NT2/D1 (cell line): ENCODE results near the gene KDM4B.
"Not testable (repeated sequence)": the region's sequence is repeated elsewhere in the genome, so short reads cannot be mapped to it uniquely, and the experiment has no call there.

Experiments used
- YY1 ChIP-seq: IDR thresholded peaks from 2 replicates; pipeline ENCODE4 v1.6.1; 2011; ENCODE audit not compliant: insufficient read length, insufficient read depth
- ZNF274 ChIP-seq: IDR thresholded peaks from 2 replicates; pipeline ENCODE4 v1.6.1; 2011; ENCODE audit warnings: mild to moderate bottlenecking, low read depth, low read length

DNA sequence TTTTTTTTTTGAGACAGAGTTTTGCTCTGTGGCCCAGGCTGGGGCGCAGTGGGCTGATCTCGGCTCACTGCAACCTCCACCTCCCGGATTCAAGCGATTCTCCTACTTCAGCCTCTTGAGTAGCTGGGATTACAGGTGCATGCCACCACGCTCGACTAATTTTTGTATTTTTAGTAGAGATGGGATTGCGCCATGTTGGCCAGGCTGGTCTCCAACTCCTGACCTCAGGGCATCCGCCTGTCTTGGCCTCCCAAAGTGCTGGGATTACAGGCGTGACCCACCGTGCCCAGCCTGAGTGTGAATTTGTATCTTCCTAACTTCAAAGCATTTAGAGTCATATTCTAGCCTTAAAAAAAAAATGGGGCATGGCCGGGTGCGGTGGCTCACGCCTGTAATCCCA is 6.7 kb downstream of the KDM4B start:
- not testable (repeated sequence) for TF ChIP-seq ZNF274, YY1
